Chondrocyte (in vitro differentiated cells): ENCODE data around the gene MTA1. TPM values are rescaled to one million over a fixed set of nuclear protein-coding genes. Genes with fewer than 3 reads are reported as not detected.

Experiments used
- DNase-seq: peaks from one replicate; pipeline ENCODE4 v3.0.0; 2021; ENCODE audit warnings: mixed read lengths, low spot score
- H3K27ac Mint-ChIP-seq: one replicate; pipeline ENCODE4 v1.8.0; 2021; ENCODE audit warnings: mild to moderate bottlenecking, moderate library complexity, mixed read lengths; ENCODE audit not compliant: unreplicated experiment
- H3K27me3 Mint-ChIP-seq: 2 replicates; pipeline ENCODE4 v1.8.0; 2021; ENCODE audit warnings: low read depth, mixed read lengths
- H3K36me3 Mint-ChIP-seq: 2 replicates; pipeline ENCODE4 v1.8.0; 2021; ENCODE audit warnings: low read depth, mixed read lengths
- H3K4me1 Mint-ChIP-seq: 2 replicates; pipeline ENCODE4 v1.8.0; 2021; ENCODE audit warnings: low read depth, mild to moderate bottlenecking, mixed read lengths
- H3K4me3 Mint-ChIP-seq: one replicate; pipeline ENCODE4 v1.8.0; 2021; ENCODE audit warnings: mild to moderate bottlenecking, moderate library complexity, mixed read lengths; ENCODE audit not compliant: unreplicated experiment
- H3K9me3 Mint-ChIP-seq: 2 replicates; pipeline ENCODE4 v1.8.0; 2021; ENCODE audit warnings: low read depth, mixed read lengths
- CTCF ChIP-seq: fragments of 200-600 bp; sonication (generic); IDR thresholded peaks from 2 replicates; pipeline ENCODE4 v1.5.0; 2021; ENCODE audit warnings: antibody characterized with exemption, mild to moderate bottlenecking, moderate library complexity
- total RNA-seq: library from RNA; stranded (reverse); gene quantifications from 3 replicates; pipeline ENCODE4 v1.2.1, GENCODE V29; 2021

The MTA1 gene
- total RNA-seq, 1 donor from 2014 or later = 83.6 TPM

GRCh38 chr14:105467942-105468471, 48.4 kb downstream of the MTA1 start:
- Mint-ChIP-seq H3K4me3 (no peak overlapping the region), H3K36me3 (peaks cover 2% of the 10 kb centered on the region), H3K27me3 (no peaks in the 10 kb centered on the region), H3K9me3 (no peaks in the 10 kb centered on the region), H3K27ac (no peak overlapping the region), H3K4me1 (peaks cover 18% of the 10 kb centered on the region)
- TF ChIP-seq CTCF = no peak
- no peak for DNase-seq

- no peak overlapping the region for H3K4me3 Mint-ChIP-seq
- H3K27me3 Mint-ChIP-seq = no peaks in the 10 kb centered on the region
- H3K36me3 Mint-ChIP-seq = peaks cover 1% of the 10 kb centered on the region
- no peak for TF ChIP-seq CTCF
- H3K9me3 Mint-ChIP-seq = no peaks in the 10 kb centered on the region
- no peak for DNase-seq
- H3K27ac Mint-ChIP-seq = no peak overlapping the region
- peaks cover 24% of the 10 kb centered on the region for H3K4me1 Mint-ChIP-seq
Observed at GRCh38 chr14:105468621-105469241, 49.1 kb downstream of the MTA1 start.

GRCh38 chr14:105469456-105470349, 50.1 kb downstream of the MTA1 start:
- Mint-ChIP-seq H3K4me3 (no peak overlapping the region), H3K36me3 (peaks cover 1% of the 10 kb centered on the region), H3K27ac (no peak overlapping the region), H3K4me1 (peaks cover 24% of the 10 kb centered on the region), H3K27me3 (no peaks in the 10 kb centered on the region), H3K9me3 (no peaks in the 10 kb centered on the region)
- no peak for TF ChIP-seq CTCF
- no peak for DNase-seq

- peak overlapping the region; percentile 22 for H3K27ac Mint-ChIP-seq
- H3K27me3 Mint-ChIP-seq = no peaks in the 10 kb centered on the region
- H3K9me3 Mint-ChIP-seq = no peaks in the 10 kb centered on the region
- H3K4me1 Mint-ChIP-seq = peaks cover 19% of the 10 kb centered on the region
- DNase-seq = no peak
- no peak overlapping the region for H3K4me3 Mint-ChIP-seq
- no peak for TF ChIP-seq CTCF
- H3K36me3 Mint-ChIP-seq = no peaks in the 10 kb centered on the region
Observed at GRCh38 chr14:105470350-105471296, 51.0 kb downstream of the MTA1 start.
